Calu3 (cell line): ENCODE data around the gene GRB10. TPM values are rescaled to one million over a fixed set of nuclear protein-coding genes. Genes with fewer than 3 reads are reported as not detected.

Experiments
- BruUV-seq: library from RNA; stranded (reverse); fragments of 400-500 nt; replicated peaks from 2 replicates; lab custom pipeline; 2021; lab: Mats Ljungman, UMichigan
- CTCF ChIA-PET: fragments of 300-600 bp; sonication (Branson Sonifier 250); formaldehyde crosslinking; loops from one replicate; lab custom pipeline; 2022; ENCODE audit warnings: antibody characterized with exemption; lab: Charles Lee
- DNase-seq: peaks from one replicate; pipeline ENCODE4 v3.0.0; 2022
- H3K27ac Mint-ChIP-seq: one replicate; pipeline ENCODE4 v1.8.0; 2022; ENCODE audit warnings: mixed read lengths; ENCODE audit not compliant: unreplicated experiment
- H3K27me3 Mint-ChIP-seq: one replicate; pipeline ENCODE4 v1.8.0; 2022; ENCODE audit warnings: mixed read lengths; ENCODE audit not compliant: unreplicated experiment
- H3K36me3 Mint-ChIP-seq: one replicate; pipeline ENCODE4 v1.8.0; 2022; ENCODE audit warnings: mild to moderate bottlenecking, moderate library complexity, mixed read lengths; ENCODE audit not compliant: insufficient read depth, unreplicated experiment
- H3K4me1 Mint-ChIP-seq: one replicate; pipeline ENCODE4 v1.8.0; 2022; ENCODE audit warnings: mild to moderate bottlenecking, low read depth, mixed read lengths; ENCODE audit not compliant: unreplicated experiment
- H3K4me3 Mint-ChIP-seq: one replicate; pipeline ENCODE4 v1.8.0; 2022; ENCODE audit warnings: mild to moderate bottlenecking, low read depth, moderate library complexity, mixed read lengths; ENCODE audit not compliant: unreplicated experiment
- H3K9me3 Mint-ChIP-seq: one replicate; pipeline ENCODE4 v1.8.0; 2022; ENCODE audit warnings: low read depth, mixed read lengths; ENCODE audit not compliant: unreplicated experiment
- CTCF ChIP-seq: fragments of 200-600 bp; IDR thresholded peaks from one replicate; pipeline ENCODE4 v1.8.0; 2022; ENCODE audit warnings: antibody characterized with exemption; ENCODE audit not compliant: unreplicated experiment
- intact Hi-C: fragments of 100-400 bp; cut with micrococcal nuclease; formaldehyde crosslinking; loops from one replicate; pipeline ENCODE4 v1.10.0; 2022; ENCODE audit not compliant: unreplicated experiment
- total RNA-seq: library from RNA; stranded (reverse); gene quantifications from 2 replicates; pipeline ENCODE4 v1.2.3, GENCODE V29; 2022

Gene GRB10
- total RNA-seq, 1 experiment from 2014 or later, result 90.6 TPM

- DNase-seq, result no peak
- CTCF ChIA-PET, result interaction anchor here (1.0 kb wide), 1 partner anchor 46 kb away, joined by 3 read pairs; no protein-coding TSS in a partner anchor
- intact Hi-C loops, result no loop called here
- no peak for TF ChIP-seq CTCF
- BruUV-seq, result no TSS peak
- Mint-ChIP-seq H3K4me3 (no peak overlapping the region), H3K9me3 (no peaks in the 10 kb centered on the region), H3K36me3 (no peaks in the 10 kb centered on the region), H3K4me1 (peaks cover 31% of the 10 kb centered on the region), H3K27me3 (no peaks in the 10 kb centered on the region), H3K27ac (no peak overlapping the region)
These were observed 25.7 kb upstream of the GRB10 start for GRCh38 chr7:50808282-50808888.

- BruUV-seq, result no TSS peak
- no peaks in the 10 kb centered on the region for H3K9me3 Mint-ChIP-seq
- H3K27me3 Mint-ChIP-seq, result no peaks in the 10 kb centered on the region
- no peak for TF ChIP-seq CTCF
- intact Hi-C loops, result no loop called here
- H3K4me3 Mint-ChIP-seq, result no peak overlapping the region
- peaks cover 31% of the 10 kb centered on the region for H3K4me1 Mint-ChIP-seq
- CTCF ChIA-PET, result interaction anchor here (1.0 kb wide), 1 partner anchor 47 kb away, joined by 3 read pairs; no protein-coding TSS in a partner anchor
- H3K36me3 Mint-ChIP-seq, result no peaks in the 10 kb centered on the region
- no peak for DNase-seq
- H3K27ac Mint-ChIP-seq, result no peak overlapping the region
These were observed 24.5 kb upstream of the GRB10 start for GRCh38 chr7:50807026-50807730.

GRCh38 chr7:50806143-50806542 lies 23.4 kb upstream of the GRB10 start:
- no peak for TF ChIP-seq CTCF
- no TSS peak for BruUV-seq
- Mint-ChIP-seq H3K9me3 (no peaks in the 10 kb centered on the region), H3K4me1 (peaks cover 38% of the 10 kb centered on the region), H3K27ac (no peak overlapping the region), H3K27me3 (no peaks in the 10 kb centered on the region), H3K36me3 (no peaks in the 10 kb centered on the region), H3K4me3 (no peak overlapping the region)
- intact Hi-C loops, result no loop called here
- no peak for DNase-seq
- CTCF ChIA-PET, result no interaction called here

GRCh38 chr7:50805447-50806125 lies 22.9 kb upstream of the GRB10 start:
- CTCF ChIA-PET, result no interaction called here
- no peak for TF ChIP-seq CTCF
- peaks cover 44% of the 10 kb centered on the region for H3K4me1 Mint-ChIP-seq
- BruUV-seq, result no TSS peak
- no peaks in the 10 kb centered on the region for H3K27me3 Mint-ChIP-seq
- H3K36me3 Mint-ChIP-seq, result no peaks in the 10 kb centered on the region
- no peaks in the 10 kb centered on the region for H3K9me3 Mint-ChIP-seq
- H3K27ac Mint-ChIP-seq, result no peak overlapping the region
- no peak overlapping the region for H3K4me3 Mint-ChIP-seq
- intact Hi-C loops, result no loop called here
- no peak for DNase-seq
